Measurements from ENCODE around the gene SLC35F3. TPM values are rescaled to one million over a fixed set of nuclear protein-coding genes. Genes with fewer than 3 reads are reported as not detected.
"Not testable (repeated sequence)": the region's sequence is repeated elsewhere in the genome, so short reads cannot be mapped to it uniquely, and the experiment has no call there.

The SLC35F3 gene
- total and polyA plus RNA-seq, 12 donors, result 0.12 to 3.2 (median 0.46) TPM

DNA sequence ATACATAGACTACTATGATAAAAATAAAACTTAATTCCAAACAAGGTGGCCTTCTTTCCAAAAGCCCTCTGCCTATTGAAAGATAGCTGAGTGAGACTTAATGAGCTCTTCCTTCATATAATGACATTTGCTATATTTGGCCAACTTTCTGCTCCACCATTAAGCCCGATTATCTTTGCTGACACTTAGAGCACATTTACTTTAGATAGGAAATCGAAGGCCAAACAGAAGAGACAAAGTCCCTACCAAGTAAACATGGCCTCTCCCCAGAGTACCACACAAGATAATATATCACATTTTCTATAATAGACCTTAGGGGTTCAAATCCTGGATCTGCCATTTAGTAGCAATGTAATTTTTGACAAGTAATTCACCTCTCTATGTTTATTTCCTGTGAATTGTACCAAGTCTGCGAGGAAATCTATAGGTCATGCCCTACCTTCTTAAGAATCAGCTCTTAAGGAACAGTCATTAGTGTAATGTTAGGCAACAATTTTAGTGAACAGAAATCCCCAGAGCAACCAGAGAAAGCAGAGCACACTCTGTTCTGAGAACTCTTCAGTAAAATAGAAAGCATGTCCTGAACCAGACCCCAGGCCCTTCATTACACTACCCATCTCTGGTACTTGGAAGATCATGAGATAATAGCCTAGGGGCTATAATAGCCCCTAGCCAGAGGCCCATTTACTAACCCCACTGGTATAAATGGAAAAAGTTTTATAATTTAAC lies 451.5 kb downstream of the SLC35F3 start:
- WGBS, 4 donors, result 67 to 85% (median 82%) methylated on average over 3 of the region's 3 CpGs
- H3K27me3 ChIP-seq, result no peaks in the 10 kb centered on the region
- no peak overlapping the region for H3K27ac ChIP-seq
- DNase-seq, result no peak
- intact Hi-C loops (cut with DNase I), result no loop called here
- no peaks in the 10 kb centered on the region for H3K9me3 ChIP-seq (replicated peaks in 1 of 3)
- TF ChIP-seq, protein P1, sequence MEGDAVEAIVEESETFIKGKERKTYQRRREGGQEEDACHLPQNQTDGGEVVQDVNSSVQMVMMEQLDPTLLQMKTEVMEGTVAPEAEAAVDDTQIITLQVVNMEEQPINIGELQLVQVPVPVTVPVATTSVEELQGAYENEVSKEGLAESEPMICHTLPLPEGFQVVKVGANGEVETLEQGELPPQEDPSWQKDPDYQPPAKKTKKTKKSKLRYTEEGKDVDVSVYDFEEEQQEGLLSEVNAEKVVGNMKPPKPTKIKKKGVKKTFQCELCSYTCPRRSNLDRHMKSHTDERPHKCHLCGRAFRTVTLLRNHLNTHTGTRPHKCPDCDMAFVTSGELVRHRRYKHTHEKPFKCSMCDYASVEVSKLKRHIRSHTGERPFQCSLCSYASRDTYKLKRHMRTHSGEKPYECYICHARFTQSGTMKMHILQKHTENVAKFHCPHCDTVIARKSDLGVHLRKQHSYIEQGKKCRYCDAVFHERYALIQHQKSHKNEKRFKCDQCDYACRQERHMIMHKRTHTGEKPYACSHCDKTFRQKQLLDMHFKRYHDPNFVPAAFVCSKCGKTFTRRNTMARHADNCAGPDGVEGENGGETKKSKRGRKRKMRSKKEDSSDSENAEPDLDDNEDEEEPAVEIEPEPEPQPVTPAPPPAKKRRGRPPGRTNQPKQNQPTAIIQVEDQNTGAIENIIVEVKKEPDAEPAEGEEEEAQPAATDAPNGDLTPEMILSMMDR (IDR thresholded peaks at IDR 0.05), result no peak
- no peak for TF ChIP-seq POLR2A (IDR thresholded peaks at IDR 0.05)
- H3K36me3 ChIP-seq (replicated peaks in 1 of 2), result no peaks in the 10 kb centered on the region
- H3K4me3 ChIP-seq, result no peak overlapping the region
- H3K4me1 ChIP-seq (replicated peaks in 1 of 2), result no peaks in the 10 kb centered on the region

DNA sequence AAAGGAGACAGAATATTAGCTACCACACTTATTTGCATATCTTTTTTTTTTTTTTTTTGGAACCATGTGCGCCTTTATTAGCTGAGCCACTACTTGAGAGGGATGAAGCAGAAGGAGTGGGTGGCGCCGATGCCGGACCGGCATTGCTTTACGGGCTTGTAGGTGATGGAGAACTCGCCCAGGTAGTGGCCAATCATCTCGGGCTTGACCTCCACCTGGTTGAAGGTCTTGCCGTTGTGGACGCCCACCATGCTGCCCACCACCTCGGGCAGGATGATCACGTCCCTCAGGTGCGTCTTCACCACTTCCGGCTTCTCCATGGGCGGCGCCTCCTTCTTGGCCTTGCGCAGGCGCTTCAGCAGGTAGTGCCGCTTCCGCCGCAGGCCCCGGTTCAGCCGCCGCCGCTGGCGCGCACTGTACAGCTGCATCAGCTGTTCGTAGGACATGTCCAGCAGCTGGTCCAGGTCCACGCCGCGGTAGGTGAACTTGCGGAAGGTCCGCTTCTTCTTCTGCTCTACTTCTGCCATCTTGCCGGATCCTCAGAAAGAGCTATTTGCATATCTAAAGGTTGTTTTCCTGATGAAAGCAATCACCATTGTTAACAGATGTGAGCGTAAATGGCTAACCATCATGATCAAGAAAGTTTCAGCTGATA lies 452.3 kb downstream of the SLC35F3 start:
- H3K36me3 ChIP-seq (replicated peaks in 1 of 2); H3K27me3 ChIP-seq; H3K9me3 ChIP-seq (replicated peaks in 1 of 3); H3K4me1 ChIP-seq (replicated peaks in 1 of 2); H3K27ac ChIP-seq; intact Hi-C loops (cut with DNase I): not testable (repeated sequence)
- peak; percentile 28 to 70 (median 42) for DNase-seq
- peak in 1 of 2 donors; percentile 23 for TF ChIP-seq POLR2A (IDR thresholded peaks at IDR 0.05)
- WGBS, 4 donors, result 43 to 72% (median 55%) methylated on average over 22 to 35 of the region's 35 CpGs
- peak overlapping the region in 1 of 4 donors; percentile 35 for H3K4me3 ChIP-seq

DNA sequence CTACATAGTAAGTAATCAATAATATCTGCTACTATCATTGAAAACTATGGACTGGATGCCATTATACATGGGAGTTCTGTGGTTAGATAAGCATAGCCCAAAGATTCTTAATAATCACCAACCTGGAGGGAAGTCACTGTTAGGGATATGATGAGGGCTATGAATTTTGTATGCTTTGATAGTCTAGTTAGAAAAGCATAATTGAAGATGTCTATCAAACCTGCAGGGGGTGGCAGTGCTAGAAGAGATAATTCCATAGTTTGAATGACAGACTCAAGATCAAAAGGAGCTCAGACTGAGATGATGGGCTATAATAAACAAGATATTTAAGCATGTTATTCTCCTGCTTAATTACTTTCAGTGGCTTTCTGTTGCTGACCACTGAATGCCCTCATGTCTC lies 453.4 kb downstream of the SLC35F3 start:
- Histone ChIP-seq H3K9me3 (replicated peaks in 1 of 3) (no peaks in the 10 kb centered on the region), H3K36me3 (replicated peaks in 1 of 2) (no peaks in the 10 kb centered on the region), H3K4me3 (no peak overlapping the region), H3K27ac (no peak overlapping the region), H3K27me3 (no peaks in the 10 kb centered on the region), H3K4me1 (replicated peaks in 1 of 2) (no peaks in the 10 kb centered on the region)
- DNase-seq, result no peak
- intact Hi-C loops (cut with DNase I), result no loop called here
- no peak for TF ChIP-seq POLR2A (IDR thresholded peaks at IDR 0.05)
- TF ChIP-seq, protein P1 (IDR thresholded peaks at IDR 0.05), result no peak

DNA sequence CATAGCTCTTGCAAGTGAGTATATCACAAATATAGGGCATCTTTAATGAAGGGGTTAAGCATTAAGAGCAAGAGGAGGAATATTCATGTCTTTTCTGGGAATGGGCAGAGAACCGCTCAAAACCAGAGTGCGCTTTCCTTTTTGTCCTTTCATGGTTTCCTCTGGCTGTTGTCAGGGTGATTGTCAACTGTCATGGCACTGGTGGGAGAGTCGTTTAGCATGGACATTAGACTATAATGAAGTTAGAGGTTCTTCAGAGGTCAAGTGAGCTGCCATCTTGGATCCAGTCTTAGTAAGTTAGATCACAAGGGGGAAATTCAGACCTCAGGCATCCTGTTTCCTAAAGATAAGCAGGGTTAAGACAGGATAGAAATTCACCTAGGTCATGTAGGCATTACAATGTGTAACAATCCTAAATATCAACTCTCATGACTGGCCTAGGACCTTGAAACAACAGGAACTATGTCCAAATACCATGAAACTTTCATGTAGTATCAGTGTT lies 456.7 kb downstream of the SLC35F3 start:
- no peaks in the 10 kb centered on the region for H3K9me3 ChIP-seq (replicated peaks in 1 of 3)

More for the DNA sequence above, 456.7 kb downstream of the SLC35F3 start:
- no peak for TF ChIP-seq POLR2A (IDR thresholded peaks at IDR 0.05)
- TF ChIP-seq, protein P1 (IDR thresholded peaks at IDR 0.05), result no peak
- DNase-seq, result no peak
- WGBS, 4 donors, result 75 to 91% (median 82%) methylated on average over 3 of the region's 3 CpGs
- no peaks in the 10 kb centered on the region for H3K27me3 ChIP-seq
- no peaks in the 10 kb centered on the region for H3K4me1 ChIP-seq (replicated peaks in 1 of 2)
- H3K36me3 ChIP-seq (replicated peaks in 1 of 2), result no peaks in the 10 kb centered on the region
- no peak overlapping the region for H3K27ac ChIP-seq
- no peak overlapping the region for H3K4me3 ChIP-seq
- intact Hi-C loops (cut with DNase I), result no loop called here

Measured in adrenal gland (tissue), 12 donors.